Measurements from ENCODE around the gene P2RX6. TPM values are rescaled to one million over a fixed set of nuclear protein-coding genes. Genes with fewer than 3 reads are reported as not detected.

Gene P2RX6
- total and polyA plus RNA-seq, 9 of the 15 experiments (the other 6 are each of a cell fraction or from before 2014, with no cell fraction given), result 0.01 to 3.9 (median 1.5) TPM; not detected in 1

- TF ChIP-seq ATF2 (CRISPR knock-in tag; IDR thresholded peaks at IDR 0.05), result no peak
- no peak; the same call in none of the 2 replicates for TF ChIP-seq ZNF324 (CRISPR knock-in tag; IDR thresholded peaks at IDR 0.05)
- TF ChIP-seq ZFP30 (CRISPR knock-in tag; IDR thresholded peaks at IDR 0.05; ENCODE audit: borderline replicate concordance), result no peak
- TF ChIP-seq, protein P1, sequence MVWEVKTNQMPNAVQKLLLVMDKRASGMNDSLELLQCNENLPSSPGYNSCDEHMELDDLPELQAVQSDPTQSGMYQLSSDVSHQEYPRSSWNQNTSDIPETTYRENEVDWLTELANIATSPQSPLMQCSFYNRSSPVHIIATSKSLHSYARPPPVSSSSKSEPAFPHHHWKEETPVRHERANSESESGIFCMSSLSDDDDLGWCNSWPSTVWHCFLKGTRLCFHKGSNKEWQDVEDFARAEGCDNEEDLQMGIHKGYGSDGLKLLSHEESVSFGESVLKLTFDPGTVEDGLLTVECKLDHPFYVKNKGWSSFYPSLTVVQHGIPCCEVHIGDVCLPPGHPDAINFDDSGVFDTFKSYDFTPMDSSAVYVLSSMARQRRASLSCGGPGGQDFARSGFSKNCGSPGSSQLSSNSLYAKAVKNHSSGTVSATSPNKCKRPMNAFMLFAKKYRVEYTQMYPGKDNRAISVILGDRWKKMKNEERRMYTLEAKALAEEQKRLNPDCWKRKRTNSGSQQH (CRISPR knock-in tag; IDR thresholded peaks at IDR 0.05), result peak; percentile 98
- TF ChIP-seq, protein P2, sequence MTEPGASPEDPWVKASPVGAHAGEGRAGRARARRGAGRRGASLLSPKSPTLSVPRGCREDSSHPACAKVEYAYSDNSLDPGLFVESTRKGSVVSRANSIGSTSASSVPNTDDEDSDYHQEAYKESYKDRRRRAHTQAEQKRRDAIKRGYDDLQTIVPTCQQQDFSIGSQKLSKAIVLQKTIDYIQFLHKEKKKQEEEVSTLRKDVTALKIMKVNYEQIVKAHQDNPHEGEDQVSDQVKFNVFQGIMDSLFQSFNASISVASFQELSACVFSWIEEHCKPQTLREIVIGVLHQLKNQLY (CRISPR knock-in tag; conservative IDR thresholded peaks at IDR 0.05), result peak; percentile 96 to 97
- no peak for TF ChIP-seq ATF7 (IDR thresholded peaks at IDR 0.05)
- no peak for TF ChIP-seq U2AF1 (optimal IDR thresholded peaks at IDR 0.05; ENCODE audit: low read depth, low read length)
- TF ChIP-seq SIX5 (IDR thresholded peaks at IDR 0.05; ENCODE audit: borderline replicate concordance in 1 of 2, insufficient read depth in 1 of 2, low read depth in 1 of 2, low read length in 2 of 2), result peak in 1 of 2 experiments; percentile 91; a peak in 2 of 4 replicates
- TF ChIP-seq PHTF2 (CRISPR knock-in tag; IDR thresholded peaks at IDR 0.05), result peak; percentile 92; the same call in 1 of the 2 replicates
- TF ChIP-seq SMAD1 (IDR thresholded peaks at IDR 0.05; ENCODE audit: low read depth, low read length, partially characterized antibody), result peak; percentile 97
- TF ChIP-seq TRIM28 (IDR thresholded peaks at IDR 0.05), result no peak
- TF ChIP-seq, protein P3, sequence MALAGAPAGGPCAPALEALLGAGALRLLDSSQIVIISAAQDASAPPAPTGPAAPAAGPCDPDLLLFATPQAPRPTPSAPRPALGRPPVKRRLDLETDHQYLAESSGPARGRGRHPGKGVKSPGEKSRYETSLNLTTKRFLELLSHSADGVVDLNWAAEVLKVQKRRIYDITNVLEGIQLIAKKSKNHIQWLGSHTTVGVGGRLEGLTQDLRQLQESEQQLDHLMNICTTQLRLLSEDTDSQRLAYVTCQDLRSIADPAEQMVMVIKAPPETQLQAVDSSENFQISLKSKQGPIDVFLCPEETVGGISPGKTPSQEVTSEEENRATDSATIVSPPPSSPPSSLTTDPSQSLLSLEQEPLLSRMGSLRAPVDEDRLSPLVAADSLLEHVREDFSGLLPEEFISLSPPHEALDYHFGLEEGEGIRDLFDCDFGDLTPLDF (CRISPR knock-in tag; IDR thresholded peaks at IDR 0.05), result peak; percentile 99
- TF ChIP-seq SIN3A (IDR thresholded peaks at IDR 0.05; ENCODE audit: borderline replicate concordance in 2 of 2, control insufficient read depth in 1 of 2, low read depth in 2 of 2, low read length in 2 of 2), result peak in 1 of 2 experiments; percentile 95; a peak in 2 of 4 replicates
- TF ChIP-seq ZNF57 (CRISPR knock-in tag; IDR thresholded peaks at IDR 0.05), result peak; percentile 93
- TF ChIP-seq JUN (IDR thresholded peaks at IDR 0.05; ENCODE audit: borderline replicate concordance, low read depth, low read length), result peak; percentile 73
- no peak for TF ChIP-seq JUN (CRISPR knock-in tag; IDR thresholded peaks at IDR 0.05; ENCODE audit: borderline replicate concordance)
- TF ChIP-seq, protein P4, sequence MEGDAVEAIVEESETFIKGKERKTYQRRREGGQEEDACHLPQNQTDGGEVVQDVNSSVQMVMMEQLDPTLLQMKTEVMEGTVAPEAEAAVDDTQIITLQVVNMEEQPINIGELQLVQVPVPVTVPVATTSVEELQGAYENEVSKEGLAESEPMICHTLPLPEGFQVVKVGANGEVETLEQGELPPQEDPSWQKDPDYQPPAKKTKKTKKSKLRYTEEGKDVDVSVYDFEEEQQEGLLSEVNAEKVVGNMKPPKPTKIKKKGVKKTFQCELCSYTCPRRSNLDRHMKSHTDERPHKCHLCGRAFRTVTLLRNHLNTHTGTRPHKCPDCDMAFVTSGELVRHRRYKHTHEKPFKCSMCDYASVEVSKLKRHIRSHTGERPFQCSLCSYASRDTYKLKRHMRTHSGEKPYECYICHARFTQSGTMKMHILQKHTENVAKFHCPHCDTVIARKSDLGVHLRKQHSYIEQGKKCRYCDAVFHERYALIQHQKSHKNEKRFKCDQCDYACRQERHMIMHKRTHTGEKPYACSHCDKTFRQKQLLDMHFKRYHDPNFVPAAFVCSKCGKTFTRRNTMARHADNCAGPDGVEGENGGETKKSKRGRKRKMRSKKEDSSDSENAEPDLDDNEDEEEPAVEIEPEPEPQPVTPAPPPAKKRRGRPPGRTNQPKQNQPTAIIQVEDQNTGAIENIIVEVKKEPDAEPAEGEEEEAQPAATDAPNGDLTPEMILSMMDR (IDR thresholded peaks at IDR 0.05 in 2 of 3, conservative IDR thresholded peaks at IDR 0.05 in 1 of 3; ENCODE audit: insufficient read depth in 2 of 3, low read depth in 1 of 3, low read length in 3 of 3), result peak; percentile 99 to 100 (median 99)
Observed at GRCh38 chr22:20981787-20982562, 33.0 kb upstream of the P2RX6 start, which contains the start of gene LZTR1 (continued).

Measured in K562 (cell line).